Activated T-cell treated with anti-CD3 and anti-CD28 coated beads, Interleukin-2, amount 50 U/mL, for 72 hours (primary cell): Measurements from ENCODE around the gene PIWIL4. TPM values are rescaled to one million over a fixed set of nuclear protein-coding genes. Genes with fewer than 3 reads are reported as not detected.

Experiments
- ATAC-seq, 2 donors: fragments of 150-1000 bp; cut with Tn5 transposase; replicated peaks in 1 of 2; 2 replicates each; pipeline ENCODE4 v1.10.0; 2021; ENCODE audit warnings: moderate library complexity in 2 of 2, mild to moderate bottlenecking in 1 of 2
- DNase-seq, 2 donors: peaks; one replicate each; pipeline ENCODE4 v3.0.0; 2021 to 2022; ENCODE audit warnings: mixed read lengths in 1 of 2
- H3K27ac Mint-ChIP-seq: one replicate; pipeline ENCODE4 v1.8.0; 2022; ENCODE audit warnings: mild to moderate bottlenecking, moderate library complexity, mixed read lengths
- H3K27me3 Mint-ChIP-seq: one replicate; pipeline ENCODE4 v1.8.0; 2022; ENCODE audit warnings: low read depth, mixed read lengths
- H3K36me3 Mint-ChIP-seq, 2 donors: one replicate each; pipeline ENCODE4 v1.8.0; 2022; ENCODE audit warnings: mixed read lengths in 2 of 2, mild to moderate bottlenecking in 1 of 2; ENCODE audit not compliant: insufficient read depth in 2 of 2
- H3K4me1 Mint-ChIP-seq: one replicate; pipeline ENCODE4 v1.8.0; 2022; ENCODE audit warnings: low read depth, mixed read lengths
- H3K4me3 Mint-ChIP-seq, 2 donors: one replicate each; pipeline ENCODE4 v1.8.0; 2022; ENCODE audit warnings: mild to moderate bottlenecking in 2 of 2, mixed read lengths in 2 of 2, moderate library complexity in 2 of 2
- H3K9me3 Mint-ChIP-seq, 2 donors: one replicate each; pipeline ENCODE4 v1.8.0; 2022; ENCODE audit warnings: mixed read lengths in 2 of 2
- total RNA-seq, 2 donors: library from RNA; stranded (reverse); gene quantifications; one replicate each; pipeline ENCODE4 v1.2.3, GENCODE V29; 2022

PIWIL4 gene
- 1 to 10 TPM; 1.1 to 1.6 TPM for total RNA-seq

DNA sequence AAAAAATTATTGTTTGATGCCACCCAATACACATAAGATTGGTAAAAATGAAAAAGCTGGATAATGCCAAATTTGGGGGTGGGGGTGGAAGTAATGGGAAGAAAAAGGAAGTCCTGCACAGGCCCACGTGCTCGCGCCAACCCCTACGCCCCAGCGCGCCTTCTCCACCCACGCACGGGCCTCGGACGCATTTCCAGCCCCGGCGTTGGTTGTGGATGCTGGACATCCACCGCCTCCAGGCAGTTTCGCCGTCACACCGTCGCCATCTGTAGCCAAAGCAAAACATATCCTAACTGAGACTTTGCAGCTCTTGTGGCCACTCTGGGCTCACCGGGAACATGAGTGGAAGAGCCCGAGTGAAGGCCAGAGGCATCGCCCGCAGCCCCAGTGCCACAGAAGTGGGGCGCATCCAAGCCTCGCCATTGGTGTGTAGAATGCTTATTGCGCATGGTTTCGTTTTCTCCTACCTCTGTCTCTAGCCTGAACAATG lies at the start of gene PIWIL4:
Gene PIWIL4, plus strand, starts transcription at position 188 of the 490 bp plus-strand sequence. Its CDS starts 151 bp downstream, at position 339.
- no peaks in the 10 kb centered on the region for H3K9me3 Mint-ChIP-seq
- H3K27ac Mint-ChIP-seq: no peak within 1 kb of the TSS
- no peak within 1 kb of the TSS for H3K4me3 Mint-ChIP-seq
- no peak for ATAC-seq
- no peaks in the 10 kb centered on the region for H3K27me3 Mint-ChIP-seq
- no peak for DNase-seq
- H3K36me3 Mint-ChIP-seq: no peaks in the 10 kb centered on the region
- no peaks in the 10 kb centered on the region for H3K4me1 Mint-ChIP-seq

DNA sequence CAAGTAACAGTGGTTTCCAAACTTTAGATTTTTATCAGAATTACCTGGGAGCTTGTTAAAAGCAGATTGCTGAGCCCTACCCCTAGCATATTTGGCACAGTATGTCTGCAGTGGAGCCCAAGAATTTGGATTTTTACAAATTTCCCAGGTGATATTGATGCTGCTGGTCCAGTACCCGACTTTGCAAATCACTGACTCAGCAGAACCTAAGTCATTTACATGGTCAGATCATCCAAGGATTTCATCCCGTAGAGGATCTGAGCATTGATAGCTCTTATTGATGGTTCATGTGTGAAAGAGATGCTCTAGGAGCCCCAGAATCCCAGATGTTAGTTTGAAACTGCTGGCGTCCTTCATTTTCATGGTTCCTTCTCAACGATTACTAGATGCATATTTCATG lies 48.9 kb upstream of the PIWIL4 start:
- Mint-ChIP-seq H3K27me3 (peaks cover 11% of the 10 kb centered on the region), H3K4me1 (peaks cover under 1% of the 10 kb centered on the region), H3K9me3 (no peaks in the 10 kb centered on the region), H3K4me3 (no peak overlapping the region), H3K36me3 (no peaks in the 10 kb centered on the region), H3K27ac (no peak overlapping the region)
- DNase-seq (no peak), ATAC-seq (no peak)

DNA sequence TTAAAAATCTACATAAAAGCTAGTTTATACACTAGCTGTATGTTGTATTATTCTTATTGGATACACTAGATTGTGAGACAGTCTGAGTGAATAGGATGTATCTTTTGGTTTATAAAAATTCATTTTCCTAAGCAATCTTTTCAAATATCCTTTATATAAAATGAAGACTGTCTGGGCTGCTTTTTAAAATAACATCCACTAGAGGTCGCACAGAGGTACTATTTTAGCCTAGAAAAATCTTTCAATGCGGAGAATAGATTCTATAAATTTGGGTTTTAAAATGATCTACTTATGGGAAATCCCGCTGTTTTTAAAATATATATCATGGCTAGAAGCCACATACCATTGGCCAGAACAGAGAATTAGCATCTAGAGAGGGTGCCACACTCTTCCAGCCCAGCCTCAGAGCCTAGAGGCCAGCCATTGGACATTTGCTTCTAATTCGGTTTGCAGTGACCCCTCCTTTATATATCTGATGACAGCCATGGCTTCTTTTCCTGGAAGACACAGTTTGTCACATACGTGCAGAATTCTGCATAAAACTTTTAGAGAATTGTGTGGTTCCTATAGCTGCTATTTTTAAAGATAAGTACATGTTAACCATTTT lies 47.6 kb upstream of the PIWIL4 start:
- no peak for ATAC-seq
- H3K27ac Mint-ChIP-seq: no peak overlapping the region
- H3K9me3 Mint-ChIP-seq: no peaks in the 10 kb centered on the region
- no peaks in the 10 kb centered on the region for H3K4me1 Mint-ChIP-seq
- no peak for DNase-seq
- no peak overlapping the region for H3K4me3 Mint-ChIP-seq
- H3K36me3 Mint-ChIP-seq: no peaks in the 10 kb centered on the region
- H3K27me3 Mint-ChIP-seq: peaks cover 11% of the 10 kb centered on the region

GRCh38 chr11:94521684-94522083 lies 45.5 kb upstream of the PIWIL4 start:
- H3K27me3 Mint-ChIP-seq: no peaks in the 10 kb centered on the region
- H3K4me3 Mint-ChIP-seq: no peak overlapping the region
- H3K27ac Mint-ChIP-seq: no peak overlapping the region
- DNase-seq: no peak
- no peaks in the 10 kb centered on the region for H3K36me3 Mint-ChIP-seq
- no peaks in the 10 kb centered on the region for H3K4me1 Mint-ChIP-seq
- no peak for ATAC-seq
- no peaks in the 10 kb centered on the region for H3K9me3 Mint-ChIP-seq

DNA sequence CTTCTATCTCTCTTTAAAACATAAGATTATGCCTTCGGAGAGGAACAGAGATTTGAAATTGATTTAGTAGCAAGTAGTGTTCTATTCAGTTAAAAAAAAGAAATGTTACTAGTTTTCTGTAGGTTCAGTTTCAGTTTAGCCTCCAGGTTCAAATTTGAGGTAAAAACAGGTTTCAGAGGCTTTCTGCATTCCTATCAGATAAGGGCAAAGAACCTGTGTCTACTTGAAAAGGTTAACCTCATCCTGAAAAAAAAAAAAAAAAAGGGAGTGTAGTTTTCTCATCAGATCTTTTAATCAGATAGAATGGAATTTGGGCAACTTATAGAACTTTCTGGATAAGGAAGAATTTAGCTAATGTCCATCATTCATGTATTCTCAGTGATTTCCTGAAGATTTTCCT lies 42.8 kb upstream of the PIWIL4 start:
- H3K27me3 Mint-ChIP-seq: no peaks in the 10 kb centered on the region
- no peaks in the 10 kb centered on the region for H3K4me1 Mint-ChIP-seq
- DNase-seq (no peak), ATAC-seq (no peak)
- H3K36me3 Mint-ChIP-seq: no peaks in the 10 kb centered on the region
- no peak overlapping the region for H3K4me3 Mint-ChIP-seq
- no peak overlapping the region for H3K27ac Mint-ChIP-seq
- no peaks in the 10 kb centered on the region for H3K9me3 Mint-ChIP-seq

- Mint-ChIP-seq H3K9me3 (no peaks in the 10 kb centered on the region), H3K27ac (no peak overlapping the region), H3K36me3 (no peaks in the 10 kb centered on the region), H3K4me1 (no peaks in the 10 kb centered on the region), H3K27me3 (peaks cover 2% of the 10 kb centered on the region), H3K4me3 (no peak overlapping the region)
- DNase-seq: no peak
- ATAC-seq: no peak
Observed at GRCh38 chr11:94525546-94526324, 41.4 kb upstream of the PIWIL4 start.

DNA sequence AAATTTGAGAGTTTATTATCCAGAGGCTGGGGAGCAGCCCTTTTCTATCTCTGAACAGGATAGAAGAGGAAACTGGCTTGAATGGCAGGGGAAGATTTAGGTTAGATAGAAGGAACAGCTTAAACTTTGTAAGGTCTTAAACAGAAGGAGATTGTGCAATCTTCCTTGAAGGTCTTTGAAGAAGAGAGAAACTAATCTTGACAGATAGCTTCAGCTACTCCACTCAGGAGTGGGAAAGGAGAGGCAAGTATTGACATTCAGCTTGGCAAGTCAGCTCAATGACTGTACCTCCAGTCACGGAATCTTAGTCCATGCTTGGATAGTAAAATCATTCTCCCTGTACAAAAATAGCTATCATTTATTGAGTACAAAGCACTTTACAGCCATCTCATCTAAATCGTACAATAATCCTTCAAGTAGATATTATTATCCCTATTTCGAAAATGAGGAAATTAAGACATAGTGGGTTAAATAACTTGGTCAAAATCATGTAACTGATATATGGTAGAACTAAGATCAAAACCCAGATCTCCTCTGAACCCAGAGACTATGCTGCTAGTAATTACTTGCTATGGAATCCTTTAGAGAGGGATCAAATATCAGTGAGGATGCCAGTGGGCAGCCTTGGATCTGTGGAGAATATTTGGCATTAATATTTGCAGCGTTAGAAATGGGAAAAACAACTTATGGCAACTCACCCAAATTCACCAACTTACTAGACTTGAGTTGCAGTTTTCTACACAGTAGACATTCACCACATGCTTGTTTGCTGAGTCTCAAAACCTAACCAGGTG lies 40.3 kb upstream of the PIWIL4 start:
- Mint-ChIP-seq H3K9me3 (no peaks in the 10 kb centered on the region), H3K36me3 (no peaks in the 10 kb centered on the region), H3K27me3 (peaks cover 7% of the 10 kb centered on the region), H3K4me1 (no peaks in the 10 kb centered on the region), H3K27ac (no peak overlapping the region), H3K4me3 (no peak overlapping the region)
- ATAC-seq (no peak), DNase-seq (no peak)

DNA sequence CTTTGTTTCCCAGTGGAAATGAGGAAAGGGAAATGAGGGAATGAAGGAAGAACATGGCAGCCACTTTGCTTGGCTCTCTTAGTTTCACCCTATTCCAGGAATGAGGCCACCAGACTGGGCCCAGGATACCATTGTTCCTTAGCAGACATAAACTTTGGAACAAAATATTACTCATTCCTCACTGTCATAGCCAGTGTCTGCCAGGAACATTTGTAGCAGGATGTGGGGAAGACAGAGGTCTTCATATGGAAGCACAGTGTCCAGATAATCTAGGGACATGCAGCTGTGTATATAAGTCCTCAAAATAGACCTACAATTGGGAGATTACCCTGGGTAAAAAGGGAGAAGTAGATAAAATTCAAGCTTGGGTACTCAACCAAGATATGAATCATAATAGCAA lies 38.6 kb upstream of the PIWIL4 start:
- Mint-ChIP-seq H3K27ac (no peak overlapping the region), H3K4me1 (no peaks in the 10 kb centered on the region), H3K9me3 (no peaks in the 10 kb centered on the region), H3K4me3 (no peak overlapping the region), H3K36me3 (no peaks in the 10 kb centered on the region), H3K27me3 (peaks cover 7% of the 10 kb centered on the region)
- no peak for ATAC-seq
- DNase-seq: no peak

GRCh38 chr11:94532211-94532610 lies 35.0 kb upstream of the PIWIL4 start:
- Mint-ChIP-seq H3K4me1 (no peaks in the 10 kb centered on the region), H3K4me3 (no peak overlapping the region), H3K27me3 (peaks cover 7% of the 10 kb centered on the region), H3K9me3 (no peaks in the 10 kb centered on the region), H3K36me3 (no peaks in the 10 kb centered on the region), H3K27ac (no peak overlapping the region)
- ATAC-seq: no peak
- no peak for DNase-seq

- H3K27me3 Mint-ChIP-seq: peaks cover 7% of the 10 kb centered on the region
- DNase-seq (no peak), ATAC-seq (no peak)
- H3K36me3 Mint-ChIP-seq: no peaks in the 10 kb centered on the region
- H3K4me1 Mint-ChIP-seq: no peaks in the 10 kb centered on the region
- no peaks in the 10 kb centered on the region for H3K9me3 Mint-ChIP-seq
- H3K4me3 Mint-ChIP-seq: no peak overlapping the region
- H3K27ac Mint-ChIP-seq: no peak overlapping the region
Observed at GRCh38 chr11:94533206-94533605, 34.0 kb upstream of the PIWIL4 start.

GRCh38 chr11:94533696-94534630 lies 33.2 kb upstream of the PIWIL4 start:
- H3K9me3 Mint-ChIP-seq: no peaks in the 10 kb centered on the region
- H3K27ac Mint-ChIP-seq: no peak overlapping the region

GRCh38 chr11:94536386-94536785 lies 30.8 kb upstream of the PIWIL4 start:
- H3K4me3 Mint-ChIP-seq: no peak overlapping the region
- no peaks in the 10 kb centered on the region for H3K9me3 Mint-ChIP-seq
- H3K4me1 Mint-ChIP-seq: no peaks in the 10 kb centered on the region
- H3K27ac Mint-ChIP-seq: no peak overlapping the region
- ATAC-seq: no peak
- peaks cover 5% of the 10 kb centered on the region for H3K27me3 Mint-ChIP-seq
- no peaks in the 10 kb centered on the region for H3K36me3 Mint-ChIP-seq
- DNase-seq: no peak

More at GRCh38 chr11:94533696-94534630, 33.2 kb upstream of the PIWIL4 start:
- H3K4me1 Mint-ChIP-seq: no peaks in the 10 kb centered on the region
- no peak for ATAC-seq
- no peak overlapping the region for H3K4me3 Mint-ChIP-seq
- DNase-seq: no peak
- H3K27me3 Mint-ChIP-seq: peaks cover 7% of the 10 kb centered on the region
- H3K36me3 Mint-ChIP-seq: no peaks in the 10 kb centered on the region
